ENCODE measurements around the gene FAM78A. TPM values are rescaled to one million over a fixed set of nuclear protein-coding genes. Genes with fewer than 3 reads are reported as not detected.
A peak's percentile ranks its signal among the peaks of the same experiment; 100 is the strongest.
"Not testable (repeated sequence)": the region's sequence is repeated elsewhere in the genome, so short reads cannot be mapped to it uniquely, and the experiment has no call there.

The FAM78A gene
- total RNA-seq, 6 donors from 2014 or later, result 4.5 to 19.1 (median 9.3) TPM

DNA sequence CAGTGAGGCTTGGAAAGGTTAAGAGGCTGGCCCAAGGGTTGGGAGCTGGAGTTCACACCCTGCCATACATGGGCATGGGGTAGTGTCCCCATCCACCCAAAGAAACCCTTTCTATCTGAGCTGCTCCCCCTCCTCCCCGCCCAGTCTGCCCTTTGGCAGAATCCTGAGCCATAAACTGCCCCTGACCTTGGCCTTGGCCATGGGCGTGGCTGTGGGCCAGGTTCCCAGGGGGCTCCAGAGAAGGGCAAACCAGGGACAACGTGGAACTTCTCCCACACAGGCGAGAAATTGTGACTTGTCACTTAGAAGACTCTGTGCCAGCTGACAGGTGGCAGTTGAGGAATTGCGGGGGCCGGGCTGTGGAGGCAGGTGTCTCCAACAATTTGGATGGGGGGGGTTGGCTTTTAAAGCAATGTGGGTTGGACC, 4.8 kb downstream of the FAM78A start:
- Histone ChIP-seq H3K27me3 (no peaks in the 10 kb centered on the region), H3K36me3 (no peaks in the 10 kb centered on the region), H3K4me3 (no peak overlapping the region), H3K9me3 (no peaks in the 10 kb centered on the region), H3K4me1 (peaks cover 57 to 85% (median 61%) of the 10 kb centered on the region in 4 donors), H3K27ac (peak overlapping the region; percentile 87 to 93 (median 92))
- DNase-seq, result peak in 1 of 2 donors; percentile 36
- no peak for ATAC-seq (ENCODE audit: low FRiP score in 2 of 2)
- WGBS, 2 donors, result 55 to 68% methylated on average over 5 to 6 of the region's 6 CpGs
- TF ChIP-seq POLR2A (IDR thresholded peaks at IDR 0.05) (no peak), POLR2AphosphoS5 (IDR thresholded peaks at IDR 0.05) (no peak), EP300 (IDR thresholded peaks at IDR 0.05) (no peak)
- TF ChIP-seq, protein P1, sequence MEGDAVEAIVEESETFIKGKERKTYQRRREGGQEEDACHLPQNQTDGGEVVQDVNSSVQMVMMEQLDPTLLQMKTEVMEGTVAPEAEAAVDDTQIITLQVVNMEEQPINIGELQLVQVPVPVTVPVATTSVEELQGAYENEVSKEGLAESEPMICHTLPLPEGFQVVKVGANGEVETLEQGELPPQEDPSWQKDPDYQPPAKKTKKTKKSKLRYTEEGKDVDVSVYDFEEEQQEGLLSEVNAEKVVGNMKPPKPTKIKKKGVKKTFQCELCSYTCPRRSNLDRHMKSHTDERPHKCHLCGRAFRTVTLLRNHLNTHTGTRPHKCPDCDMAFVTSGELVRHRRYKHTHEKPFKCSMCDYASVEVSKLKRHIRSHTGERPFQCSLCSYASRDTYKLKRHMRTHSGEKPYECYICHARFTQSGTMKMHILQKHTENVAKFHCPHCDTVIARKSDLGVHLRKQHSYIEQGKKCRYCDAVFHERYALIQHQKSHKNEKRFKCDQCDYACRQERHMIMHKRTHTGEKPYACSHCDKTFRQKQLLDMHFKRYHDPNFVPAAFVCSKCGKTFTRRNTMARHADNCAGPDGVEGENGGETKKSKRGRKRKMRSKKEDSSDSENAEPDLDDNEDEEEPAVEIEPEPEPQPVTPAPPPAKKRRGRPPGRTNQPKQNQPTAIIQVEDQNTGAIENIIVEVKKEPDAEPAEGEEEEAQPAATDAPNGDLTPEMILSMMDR (IDR thresholded peaks at IDR 0.05), result no peak

DNA sequence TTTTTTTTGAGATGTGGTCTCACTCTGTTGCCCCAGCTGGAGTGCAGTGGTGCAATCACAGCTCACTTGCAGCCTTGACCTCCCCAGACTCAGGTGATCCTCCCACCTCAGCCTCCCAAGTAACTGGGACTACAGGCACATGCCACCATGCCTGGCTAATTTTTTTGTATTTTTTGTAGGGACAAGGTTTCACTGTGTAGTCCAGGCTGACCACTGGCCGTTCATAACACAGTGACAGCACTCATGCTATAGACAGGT, 5.4 kb downstream of the FAM78A start:
- Histone ChIP-seq H3K27ac (peak overlapping the region; percentile 87 to 93 (median 92)), H3K4me1 (peaks cover 61 to 85% (median 64%) of the 10 kb centered on the region in 4 donors), H3K4me3 (peak overlapping the region in 2 of 4 donors; percentile 11 to 30)
- not testable (repeated sequence) for DNase-seq; H3K9me3 ChIP-seq; H3K36me3 ChIP-seq; H3K27me3 ChIP-seq; ATAC-seq (ENCODE audit: low FRiP score in 2 of 2)
- 58 to 69% methylated on average over 1 of the region's 1 CpG for WGBS, 2 donors

DNA sequence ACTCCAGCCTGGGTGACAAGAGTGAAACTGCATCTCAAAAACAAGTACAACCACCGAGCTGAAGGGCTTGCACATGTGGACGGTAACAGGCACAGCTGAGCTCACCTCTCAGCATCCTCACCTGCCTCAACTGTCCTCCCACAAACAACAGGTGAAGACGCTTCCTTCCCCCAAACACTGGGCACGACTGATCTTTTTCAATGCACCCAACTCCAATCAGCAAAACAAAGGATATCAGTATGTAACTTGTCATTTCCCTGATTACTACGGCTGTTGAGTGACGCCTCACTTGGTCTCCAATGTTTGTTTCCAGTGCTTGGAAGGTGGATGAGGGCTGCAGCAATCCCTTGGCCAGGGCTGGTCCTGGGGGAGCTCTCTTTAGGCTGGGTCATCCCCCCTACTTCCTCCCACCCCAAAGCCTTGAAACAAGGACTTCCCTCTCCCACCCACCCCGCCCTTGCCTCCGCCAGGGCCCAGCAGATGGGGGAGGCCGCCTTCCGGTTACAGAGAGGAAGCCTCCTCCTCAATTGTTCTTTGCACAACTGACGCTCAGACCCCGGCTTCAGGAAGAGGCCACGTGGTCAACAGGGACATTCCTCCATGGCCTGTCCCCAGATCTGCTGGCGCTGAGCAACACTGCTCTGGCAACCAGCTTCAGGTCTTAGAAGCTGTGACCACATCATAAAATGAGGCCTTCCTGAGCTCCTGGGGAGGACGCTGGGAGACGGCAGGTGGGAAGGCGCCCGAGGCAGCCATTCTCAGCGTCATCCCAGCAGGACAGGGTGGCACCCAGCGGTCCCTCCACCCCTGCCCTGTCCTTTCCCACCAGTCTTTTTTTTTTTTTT, 5.9 kb downstream of the FAM78A start:
- H3K4me3 ChIP-seq, result peak overlapping the region in 3 of 4 donors; percentile 4 to 30 (median 11)
- 37 to 50% methylated on average over 10 to 12 of the region's 20 CpGs for WGBS, 2 donors
- ATAC-seq (ENCODE audit: low FRiP score in 2 of 2) (peak; percentile 44 to 69), DNase-seq (peak; percentile 66 to 86)
- H3K4me1 ChIP-seq, result peaks cover 66 to 88% (median 69%) of the 10 kb centered on the region in 4 donors
- H3K36me3 ChIP-seq, result no peaks in the 10 kb centered on the region
- H3K9me3 ChIP-seq, result no peaks in the 10 kb centered on the region
- peak overlapping the region; percentile 87 to 93 (median 92) for H3K27ac ChIP-seq
- TF ChIP-seq POLR2A (IDR thresholded peaks at IDR 0.05) (peak in 1 of 4 donors; percentile 29), POLR2AphosphoS5 (IDR thresholded peaks at IDR 0.05) (peak; percentile 59 to 69), EP300 (IDR thresholded peaks at IDR 0.05) (peak in 2 of 4 donors; percentile 8 to 54)
- TF ChIP-seq, protein P1 (IDR thresholded peaks at IDR 0.05), result no peak
- H3K27me3 ChIP-seq, result no peaks in the 10 kb centered on the region

DNA sequence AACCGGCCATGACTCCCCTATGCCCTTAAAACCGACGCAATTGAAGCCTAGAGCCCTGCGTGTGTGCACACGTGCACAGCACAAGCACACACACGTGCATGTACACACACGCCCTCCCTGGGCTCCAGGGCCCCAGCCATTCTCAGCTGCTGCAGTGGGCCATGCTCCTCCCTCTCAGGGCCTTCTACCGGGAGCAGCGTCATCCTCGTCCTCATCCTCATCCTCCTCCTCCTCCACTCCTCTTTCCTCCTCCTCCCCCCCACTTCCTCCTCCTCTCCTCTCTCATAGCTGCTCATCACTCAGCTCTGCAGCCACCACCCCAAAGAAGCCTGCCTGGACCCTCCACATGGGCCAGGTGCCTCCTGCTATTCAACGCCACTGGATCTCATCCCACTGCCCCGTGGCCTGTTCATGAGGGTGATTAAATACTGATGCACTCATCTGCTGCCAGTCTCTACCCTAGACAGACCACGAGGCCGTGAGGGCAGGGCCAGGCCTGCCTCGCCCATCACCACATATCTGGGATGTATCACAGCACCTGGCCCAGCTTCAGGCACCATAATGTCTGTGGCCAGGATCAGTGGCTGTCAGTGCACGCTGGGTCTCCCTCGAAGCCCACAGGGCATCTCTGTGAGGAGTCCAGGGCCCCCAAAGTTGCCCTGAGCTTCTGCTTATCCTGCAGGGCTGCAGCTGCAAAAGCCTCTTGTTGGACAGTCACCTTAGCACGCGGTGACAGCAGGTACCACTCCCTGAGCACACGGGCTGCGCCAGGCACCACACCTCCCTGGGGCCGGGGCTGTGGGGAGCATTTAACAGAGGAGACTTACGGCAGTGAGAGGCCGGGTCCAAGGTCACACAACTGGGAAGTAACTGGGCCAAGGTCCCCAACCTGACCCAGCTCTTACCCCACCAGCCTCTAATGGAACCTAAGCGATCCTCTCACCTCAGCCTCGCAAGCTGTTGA, 9.8 kb downstream of the FAM78A start:
- Histone ChIP-seq H3K36me3 (peaks cover 0 to 4% (median 2%) of the 10 kb centered on the region in 4 donors), H3K27ac (peak overlapping the region; percentile 36 to 93 (median 76)), H3K4me3 (no peak overlapping the region), H3K4me1 (peaks cover 44 to 67% (median 48%) of the 10 kb centered on the region in 4 donors), H3K27me3 (no peaks in the 10 kb centered on the region), H3K9me3 (no peaks in the 10 kb centered on the region)
- ATAC-seq (ENCODE audit: low FRiP score in 2 of 2) (peak in 1 of 2 donors; percentile 5), DNase-seq (peak in 1 of 2 donors; percentile 40)
- TF ChIP-seq POLR2AphosphoS5 (IDR thresholded peaks at IDR 0.05) (no peak), POLR2A (IDR thresholded peaks at IDR 0.05) (no peak), EP300 (IDR thresholded peaks at IDR 0.05) (no peak)
- TF ChIP-seq, protein P1 (IDR thresholded peaks at IDR 0.05), result no peak
- WGBS, 2 donors, result 56 to 65% methylated on average over 18 to 23 of the region's 26 CpGs

DNA sequence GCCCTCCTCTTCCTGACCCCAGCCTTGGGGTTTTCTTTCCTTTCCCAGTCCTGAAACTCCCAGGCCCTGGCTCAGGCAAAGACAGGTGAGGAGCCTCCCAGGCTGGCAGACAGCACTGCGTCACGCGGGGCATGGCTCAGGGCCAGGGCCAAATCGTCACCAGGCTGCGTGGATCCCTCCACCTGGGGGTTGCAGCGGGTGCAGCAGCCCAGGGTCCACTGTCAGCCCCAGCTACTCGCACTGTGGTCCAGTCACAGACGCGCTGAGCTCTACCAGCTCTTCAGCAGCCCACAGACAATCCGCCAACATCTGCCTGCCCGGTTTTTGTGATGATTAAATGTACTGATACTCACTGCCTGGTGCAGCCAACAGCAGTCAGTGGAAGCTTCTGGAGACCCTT, 12.1 kb downstream of the FAM78A start:
- ATAC-seq (ENCODE audit: low FRiP score in 2 of 2), result no peak
- Histone ChIP-seq H3K4me1 (peaks cover 27 to 45% (median 30%) of the 10 kb centered on the region in 4 donors), H3K4me3 (no peak overlapping the region), H3K27ac (peak overlapping the region in 3 of 4 donors; percentile 30 to 93 (median 58)), H3K27me3 (no peaks in the 10 kb centered on the region), H3K36me3 (peaks cover 7 to 25% (median 17%) of the 10 kb centered on the region in 4 donors), H3K9me3 (no peaks in the 10 kb centered on the region)
- WGBS, 2 donors, result 59 to 73% methylated on average over 5 to 11 of the region's 11 CpGs
- peak in 1 of 2 donors; percentile 72 for DNase-seq
- no peak for TF ChIP-seq POLR2A (IDR thresholded peaks at IDR 0.05)
